ENCODE data around the gene CCDC137. TPM values are rescaled to one million over a fixed set of nuclear protein-coding genes. Genes with fewer than 3 reads are reported as not detected.

Gene CCDC137
- polyA plus RNA-seq, 1 donor = 14.8 TPM

- DNase-seq (ENCODE audit: low read depth) = peak; percentile 90
Observed at GRCh38 chr17:81702934-81703746, 36.6 kb downstream of the CCDC137 start, which contains the start of gene MRPL12. MRPL12 (plus strand) TSS chr17:81703367; CDS start chr17:81703502, 135 bp downstream.

- DNase-seq (ENCODE audit: low read depth) = no peak
Observed at GRCh38 chr17:81703747-81704654, 37.5 kb downstream of the CCDC137 start.

- DNase-seq (ENCODE audit: low read depth) = no peak
Observed at GRCh38 chr17:81705518-81706231, 39.1 kb downstream of the CCDC137 start.

- no peak for DNase-seq (ENCODE audit: low read depth)
Observed at GRCh38 chr17:81706232-81706611, 39.7 kb downstream of the CCDC137 start.

- DNase-seq (ENCODE audit: low read depth) = no peak
Observed at GRCh38 chr17:81706757-81707624, 40.5 kb downstream of the CCDC137 start.

GRCh38 chr17:81707725-81708646 lies 41.4 kb downstream of the CCDC137 start:
- DNase-seq (ENCODE audit: low read depth) = no peak

- DNase-seq (ENCODE audit: low read depth) = no peak
Observed at GRCh38 chr17:81708739-81709185, 42.2 kb downstream of the CCDC137 start.

GRCh38 chr17:81710514-81711308 lies 44.2 kb downstream of the CCDC137 start:
- DNase-seq (ENCODE audit: low read depth) = no peak

- peak; percentile 34 for DNase-seq (ENCODE audit: low read depth)
Observed at GRCh38 chr17:81711814-81712467, 45.4 kb downstream of the CCDC137 start, which contains the start of gene SLC25A10. SLC25A10 (plus strand) TSS chr17:81712284; CDS start chr17:81712427, 143 bp downstream.

GRCh38 chr17:81712468-81713003 lies 46.0 kb downstream of the CCDC137 start:
- DNase-seq (ENCODE audit: low read depth) = no peak

GRCh38 chr17:81713004-81713555 lies 46.5 kb downstream of the CCDC137 start:
- DNase-seq (ENCODE audit: low read depth) = no peak

GRCh38 chr17:81713556-81714411 lies 47.2 kb downstream of the CCDC137 start:
- DNase-seq (ENCODE audit: low read depth) = no peak

GRCh38 chr17:81714412-81715106 lies 48.0 kb downstream of the CCDC137 start:
- DNase-seq (ENCODE audit: low read depth) = no peak

- no peak for DNase-seq (ENCODE audit: low read depth)
Observed at GRCh38 chr17:81715107-81715871, 48.8 kb downstream of the CCDC137 start.
